ENCODE data around the gene ABHD14A.

Gene ABHD14A

GRCh38 chr3:51941463-51941797, 33.4 kb upstream of the ABHD14A start:
- no peak for DNase-seq

- DNase-seq: peak; percentile 100
These were observed 32.9 kb upstream of the ABHD14A start, which contains the start of the genes PARP3 and RRP9 for GRCh38 chr3:51941798-51942602. TSS of gene PARP3 (plus strand) at chr3:51942363. CDS start at chr3:51943356, 993 bp downstream. TSS of gene RRP9 (minus strand) at chr3:51941904. CDS start at chr3:51941867, 37 bp downstream.

GRCh38 chr3:51942603-51943450, 32.0 kb upstream of the ABHD14A start:
- DNase-seq: peak; percentile 72

- DNase-seq: no peak
These were observed 31.1 kb upstream of the ABHD14A start for GRCh38 chr3:51943451-51944391.

- DNase-seq: no peak
These were observed 30.3 kb upstream of the ABHD14A start for GRCh38 chr3:51944451-51945021.

- DNase-seq: no peak
These were observed 29.6 kb upstream of the ABHD14A start for GRCh38 chr3:51945031-51945840.

- DNase-seq: no peak
These were observed 28.7 kb upstream of the ABHD14A start for GRCh38 chr3:51945926-51946705.

GRCh38 chr3:51946796-51947195, 28.1 kb upstream of the ABHD14A start:
- no peak for DNase-seq

GRCh38 chr3:51947215-51947900, 27.5 kb upstream of the ABHD14A start:
- DNase-seq: no peak

- DNase-seq: no peak
These were observed 26.8 kb upstream of the ABHD14A start for GRCh38 chr3:51948016-51948580.

GRCh38 chr3:51949121-51949520, 25.7 kb upstream of the ABHD14A start:
- no peak for DNase-seq

- DNase-seq: no peak
These were observed 24.0 kb upstream of the ABHD14A start for GRCh38 chr3:51950899-51951298.

- peak; percentile 54 for DNase-seq
These were observed 21.4 kb upstream of the ABHD14A start for GRCh38 chr3:51953445-51953844.

GRCh38 chr3:51954105-51954504, 20.8 kb upstream of the ABHD14A start:
- no peak for DNase-seq

GRCh38 chr3:51954713-51955112, 20.2 kb upstream of the ABHD14A start:
- no peak for DNase-seq

GRCh38 chr3:51955175-51955892, 19.5 kb upstream of the ABHD14A start, which contains the start of gene GPR62:
TSS of gene GPR62 (plus strand) at chr3:51955381. CDS start at chr3:51955653, 272 bp downstream.
- no peak for DNase-seq

- peak; percentile 62 for DNase-seq
These were observed 18.7 kb upstream of the ABHD14A start for GRCh38 chr3:51955893-51956770.

Data from fibroblast of skin of scalp (primary cell).